Neural crest cell (in vitro differentiated cells): Measurements from ENCODE around the gene LGALS13. TPM values are rescaled to one million over a fixed set of nuclear protein-coding genes. Genes with fewer than 3 reads are reported as not detected.

ENCODE experiments used
- DNase-seq: peaks from one replicate; pipeline ENCODE4 v3.0.0; 2021; ENCODE audit warnings: low read depth, mixed read lengths, low spot score
- H3K27ac Mint-ChIP-seq: one replicate; pipeline ENCODE4 v1.8.0; 2021; ENCODE audit warnings: mild to moderate bottlenecking, mixed read lengths; ENCODE audit not compliant: unreplicated experiment
- H3K27me3 Mint-ChIP-seq: 2 replicates; pipeline ENCODE4 v1.8.0; 2021; ENCODE audit warnings: low read depth, mild to moderate bottlenecking, mixed read lengths
- H3K36me3 Mint-ChIP-seq: 2 replicates; pipeline ENCODE4 v1.8.0; 2021; ENCODE audit warnings: low read depth, mild to moderate bottlenecking, mixed read lengths
- H3K4me1 Mint-ChIP-seq: 2 replicates; pipeline ENCODE4 v1.8.0; 2021; ENCODE audit warnings: mixed read lengths
- H3K4me3 Mint-ChIP-seq: one replicate; pipeline ENCODE4 v1.8.0; 2021; ENCODE audit warnings: mild to moderate bottlenecking, mixed read lengths
- H3K9me3 Mint-ChIP-seq: 2 replicates; pipeline ENCODE4 v1.8.0; 2021; ENCODE audit warnings: mixed read lengths
- total RNA-seq: library from RNA; stranded (reverse); gene quantifications from 2 replicates; pipeline ENCODE4 v1.2.1, GENCODE V29; 2021
- TF ChIP-seq, protein P1 (sequence below): fragments of 200-600 bp; sonication (generic); conservative IDR thresholded peaks from 2 replicates; pipeline ENCODE4 v1.5.0; 2021; ENCODE audit warnings: antibody characterized with exemption, mild to moderate bottlenecking

Gene LGALS13
- total RNA-seq, 1 donor from 2014 or later: not detected

DNA sequence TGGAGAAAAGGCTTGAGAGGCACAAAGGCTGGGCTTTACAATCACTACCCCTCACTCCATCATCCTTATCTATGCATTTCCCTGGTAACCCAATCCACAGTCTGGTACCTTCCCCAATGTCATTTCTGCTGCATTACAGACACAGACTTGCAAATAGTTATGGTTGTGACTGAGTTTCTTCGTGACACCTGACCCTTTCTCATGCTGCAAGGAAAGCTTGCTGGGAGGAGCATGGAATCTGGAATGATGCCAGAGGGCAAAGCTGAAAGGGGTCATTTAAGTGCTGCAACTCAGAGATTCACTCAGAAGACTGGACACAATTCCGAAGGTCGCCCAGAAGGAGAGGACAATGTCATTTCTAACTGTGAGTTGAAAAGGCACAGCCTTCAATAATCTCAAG lies 53.3 kb downstream of the LGALS13 start, which contains the start of gene LGALS16:
LGALS16 (plus strand) TSS at position 301 of the 400 bp plus-strand sequence; CDS start at position 350, 49 bp downstream.
- H3K4me1 Mint-ChIP-seq: no peaks in the 10 kb centered on the region
- TF ChIP-seq, protein P1, sequence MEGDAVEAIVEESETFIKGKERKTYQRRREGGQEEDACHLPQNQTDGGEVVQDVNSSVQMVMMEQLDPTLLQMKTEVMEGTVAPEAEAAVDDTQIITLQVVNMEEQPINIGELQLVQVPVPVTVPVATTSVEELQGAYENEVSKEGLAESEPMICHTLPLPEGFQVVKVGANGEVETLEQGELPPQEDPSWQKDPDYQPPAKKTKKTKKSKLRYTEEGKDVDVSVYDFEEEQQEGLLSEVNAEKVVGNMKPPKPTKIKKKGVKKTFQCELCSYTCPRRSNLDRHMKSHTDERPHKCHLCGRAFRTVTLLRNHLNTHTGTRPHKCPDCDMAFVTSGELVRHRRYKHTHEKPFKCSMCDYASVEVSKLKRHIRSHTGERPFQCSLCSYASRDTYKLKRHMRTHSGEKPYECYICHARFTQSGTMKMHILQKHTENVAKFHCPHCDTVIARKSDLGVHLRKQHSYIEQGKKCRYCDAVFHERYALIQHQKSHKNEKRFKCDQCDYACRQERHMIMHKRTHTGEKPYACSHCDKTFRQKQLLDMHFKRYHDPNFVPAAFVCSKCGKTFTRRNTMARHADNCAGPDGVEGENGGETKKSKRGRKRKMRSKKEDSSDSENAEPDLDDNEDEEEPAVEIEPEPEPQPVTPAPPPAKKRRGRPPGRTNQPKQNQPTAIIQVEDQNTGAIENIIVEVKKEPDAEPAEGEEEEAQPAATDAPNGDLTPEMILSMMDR: no peak
- no peak within 1 kb of the TSS for H3K4me3 Mint-ChIP-seq
- H3K27me3 Mint-ChIP-seq: peaks cover 98% of the 10 kb centered on the region
- no peaks in the 10 kb centered on the region for H3K36me3 Mint-ChIP-seq
- no peaks in the 10 kb centered on the region for H3K9me3 Mint-ChIP-seq
- no peak for DNase-seq
- no peak within 1 kb of the TSS for H3K27ac Mint-ChIP-seq

Other genes starting within 250 kb of the LGALS13 start
- 62.9 and 67.3 TPM in 2 replicates for gene PAF1, start 211.4 kb upstream of the LGALS13 start, total RNA-seq
- gene MED29, start 211.1 kb upstream of the LGALS13 start, total RNA-seq: 37.3 and 40.3 TPM in 2 replicates
- 4.0 TPM in 2 replicates for gene ZFP36, start 195.7 kb upstream of the LGALS13 start, total RNA-seq
- 120 and 135 TPM in 2 replicates for gene PLEKHG2, start 189.9 kb upstream of the LGALS13 start, total RNA-seq
- gene RPS16, start 166.6 kb upstream of the LGALS13 start, total RNA-seq: 2,020 and 2,116 TPM in 2 replicates
- gene SUPT5H, start 156.9 kb upstream of the LGALS13 start, total RNA-seq: 129 and 140 TPM in 2 replicates
- gene TIMM50, start 121.7 kb upstream of the LGALS13 start, total RNA-seq: 118 and 121 TPM in 2 replicates
- gene DLL3, start 103.6 kb upstream of the LGALS13 start, total RNA-seq: 17.9 and 22.3 TPM in 2 replicates
- not detected in 2 replicates for gene SELENOV, start 87.4 kb upstream of the LGALS13 start, total RNA-seq
- gene EID2B, start 69.7 kb upstream of the LGALS13 start, total RNA-seq: 7.2 and 7.7 TPM in 2 replicates
- gene EID2, start 62.4 kb upstream of the LGALS13 start, total RNA-seq: 28.0 and 30.8 TPM in 2 replicates
- gene LGALS16, start 53.4 kb downstream of the LGALS13 start, total RNA-seq: not detected in 2 replicates
- not detected in 2 replicates for gene LGALS14, start 102.0 kb downstream of the LGALS13 start, total RNA-seq
- not detected in 2 replicates for gene CLC, start 135.5 kb downstream of the LGALS13 start, total RNA-seq
- not detected in 2 replicates for gene LEUTX, start 176.3 kb downstream of the LGALS13 start, total RNA-seq
- gene DYRK1B, start 231.6 kb downstream of the LGALS13 start, total RNA-seq: 40.5 and 44.9 TPM in 2 replicates
- 473 and 489 TPM in 2 replicates for gene FBL, start 243.9 kb downstream of the LGALS13 start, total RNA-seq